GM19372 (cell line): ENCODE data around the gene NT5M.

Source experiments
- ATAC-seq: cut with Tn5 transposase; IDR thresholded peaks from one replicate; pipeline ENCODE4 v1.9.1; 2021; ENCODE audit warnings: mild to moderate bottlenecking, low read depth, moderate library complexity; ENCODE audit not compliant: unreplicated experiment

NT5M gene

DNA sequence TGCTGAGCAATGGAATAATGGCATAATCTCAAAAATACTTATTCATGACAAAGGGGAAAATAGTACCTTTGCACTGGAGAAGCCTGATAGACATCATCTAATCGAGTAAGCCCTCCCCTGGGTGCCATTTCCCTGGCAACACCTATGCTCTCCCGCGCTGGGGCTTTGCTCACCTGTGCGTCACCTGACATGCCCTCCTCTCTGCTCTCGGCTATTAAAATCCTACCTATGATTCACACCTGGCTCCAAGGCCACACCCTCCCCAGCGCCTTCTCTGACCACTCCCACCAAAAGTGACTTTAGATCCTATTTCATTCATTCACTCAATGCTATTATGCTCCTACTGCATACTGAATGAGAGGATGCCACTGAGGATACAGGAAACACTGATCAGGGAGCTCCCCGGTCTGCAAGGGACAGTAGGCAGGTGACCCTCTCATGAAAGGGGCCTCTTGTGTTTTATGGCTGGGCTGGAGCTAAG is 83.9 kb downstream of the NT5M start:
- ATAC-seq, result no peak

DNA sequence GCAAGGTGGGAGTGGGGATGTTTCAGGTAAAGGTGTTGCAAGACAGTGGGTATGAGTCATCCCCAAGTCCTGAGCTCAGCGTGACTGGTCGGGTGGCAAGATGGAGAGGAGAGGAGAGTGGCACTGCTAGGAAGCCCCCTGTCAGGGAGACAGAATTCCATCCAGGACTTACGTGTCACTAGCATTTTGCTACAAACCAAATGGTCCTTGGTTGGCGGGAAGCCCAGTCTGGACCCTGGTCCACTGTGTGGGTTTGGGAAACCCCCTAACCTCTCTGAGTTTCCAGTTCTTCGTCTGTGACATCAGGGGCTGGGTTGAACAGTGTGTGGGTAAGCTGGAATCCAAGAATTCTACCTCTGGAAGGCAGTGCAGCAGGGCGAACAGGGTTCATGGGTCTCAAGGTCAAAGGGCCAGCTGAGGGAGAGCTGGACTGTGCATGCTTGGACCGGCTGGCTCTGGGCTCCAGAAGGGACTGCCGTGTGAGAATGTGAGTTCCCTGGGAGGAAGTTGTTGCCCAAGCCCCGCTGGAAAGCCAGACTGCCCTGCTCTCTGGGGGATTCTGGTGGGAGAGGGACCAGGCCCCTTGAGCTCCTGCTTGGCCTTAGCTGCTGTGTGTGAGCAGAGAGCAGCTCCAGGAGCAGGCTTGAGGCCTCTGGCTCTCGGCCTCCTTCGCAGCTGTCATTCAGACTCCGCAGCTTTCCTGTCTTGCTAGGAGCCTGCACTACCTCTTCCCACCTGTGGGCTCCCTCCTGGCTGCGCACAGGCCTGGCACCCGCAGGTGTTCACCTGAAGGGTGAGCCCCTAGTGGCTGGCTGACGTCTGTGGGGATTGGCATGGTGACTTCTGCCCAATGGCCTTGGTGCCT is 84.6 kb downstream of the NT5M start:
- no peak for ATAC-seq

DNA sequence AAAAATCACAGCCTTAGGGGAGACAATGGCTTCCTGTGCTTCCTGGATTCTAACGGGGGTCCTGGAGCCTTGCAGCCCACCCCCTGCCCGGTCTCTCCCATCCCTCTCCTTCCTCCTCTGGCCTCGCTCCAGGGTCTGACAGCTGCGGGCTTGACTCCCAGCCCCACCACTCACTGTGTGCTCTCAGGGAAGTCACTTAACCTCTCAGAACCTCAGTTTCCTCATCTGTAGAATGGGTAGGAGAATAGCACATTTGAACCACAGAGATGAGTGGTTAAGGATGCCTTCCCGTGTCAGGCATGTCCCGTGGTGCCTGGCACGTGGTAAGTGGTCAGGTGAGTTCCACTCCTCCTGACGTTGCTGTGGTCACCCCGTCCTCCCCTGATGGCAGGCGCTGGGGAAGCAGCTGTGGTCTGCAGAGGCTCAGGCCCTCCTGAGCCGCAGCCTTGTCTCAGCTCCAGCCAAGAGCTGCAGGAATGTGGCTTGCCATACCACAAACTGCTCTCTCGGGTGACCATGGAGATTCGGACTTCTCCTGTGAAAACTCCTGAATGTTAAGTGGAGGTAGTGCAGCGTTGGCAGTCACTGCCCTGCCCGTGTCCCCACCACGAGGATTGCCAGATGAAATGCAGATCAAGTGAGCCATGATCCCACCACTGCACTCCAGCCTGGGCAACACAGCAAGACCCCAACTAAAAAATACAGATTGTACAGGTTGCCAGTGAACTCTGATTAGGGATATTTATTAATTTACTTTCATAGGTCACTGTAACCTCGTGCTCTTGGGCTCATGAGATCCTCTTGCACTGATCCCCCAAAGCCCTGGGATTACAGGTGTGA is 85.7 kb downstream of the NT5M start:
- ATAC-seq, result no peak

DNA sequence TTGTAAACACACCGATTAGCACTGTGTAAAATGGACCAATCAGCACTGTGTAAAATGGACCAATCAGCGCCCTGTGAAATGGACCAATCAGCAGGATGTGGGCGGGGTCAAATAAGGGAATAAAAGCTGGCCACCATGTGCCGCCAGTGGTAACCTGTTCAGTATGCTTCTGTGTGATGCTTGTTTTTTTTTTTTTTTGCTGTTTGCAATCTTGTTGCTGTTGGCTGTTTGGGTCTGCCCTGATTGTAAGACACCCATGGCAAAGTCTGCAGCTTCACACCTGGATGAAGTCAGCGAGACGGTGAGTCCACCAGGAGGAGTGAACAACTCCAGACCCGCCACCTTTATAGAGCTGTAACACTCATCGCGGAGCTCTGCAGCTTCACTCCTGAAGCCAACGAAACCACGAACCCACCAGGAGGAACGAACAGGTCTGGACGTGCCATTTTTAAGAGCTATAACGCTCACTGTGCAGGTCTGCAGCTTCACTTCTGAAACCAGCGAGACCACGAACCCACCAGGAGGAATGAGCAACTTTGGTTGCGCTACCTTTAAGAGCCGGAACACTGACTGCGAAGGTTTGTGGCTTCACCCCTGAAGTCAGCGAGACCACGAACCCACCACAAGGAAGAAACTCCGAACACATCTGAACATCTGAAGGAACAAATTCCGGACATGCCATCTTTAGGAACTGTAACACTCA is 88.6 kb downstream of the NT5M start:
- no peak for ATAC-seq

DNA sequence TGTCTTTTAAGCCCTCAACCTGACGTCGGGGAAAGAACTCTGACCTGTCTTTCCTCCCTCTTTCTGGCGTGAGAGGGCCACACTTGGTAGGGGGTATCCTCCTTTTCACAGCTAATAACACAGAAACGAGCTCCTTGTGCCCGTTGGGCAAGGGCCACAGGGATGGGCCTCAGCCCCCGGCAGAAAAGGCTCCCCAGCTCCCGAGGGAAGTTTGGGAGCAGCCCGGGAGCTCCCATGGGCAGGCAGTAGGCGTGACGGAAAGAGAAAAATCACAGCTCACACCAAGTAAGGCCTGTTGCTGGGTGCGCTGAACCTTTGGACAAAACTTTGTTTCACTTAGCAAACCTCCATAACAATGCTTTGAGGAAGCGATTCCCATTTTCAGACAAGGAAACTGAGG is 90.8 kb downstream of the NT5M start:
- ATAC-seq, result no peak

DNA sequence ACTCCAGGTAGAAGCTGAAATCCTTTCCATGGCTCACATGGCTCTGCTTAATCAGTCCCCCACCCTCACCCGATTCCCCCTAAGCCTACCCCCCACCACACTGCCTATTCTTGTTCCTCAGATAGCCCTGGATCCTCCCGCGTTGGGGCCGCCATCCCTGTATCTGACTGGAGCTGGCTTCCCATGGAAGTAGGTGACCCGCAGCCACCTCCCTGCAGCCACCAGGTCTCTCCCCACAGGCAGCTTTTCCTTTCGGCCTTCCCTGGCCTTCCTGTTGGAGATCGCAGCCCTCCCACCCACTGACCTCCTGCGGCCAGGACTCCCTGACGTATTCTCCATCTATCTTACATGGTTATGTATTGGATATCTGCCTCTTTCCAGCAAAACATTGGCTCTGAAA is 91.3 kb downstream of the NT5M start:
- no peak for ATAC-seq

DNA sequence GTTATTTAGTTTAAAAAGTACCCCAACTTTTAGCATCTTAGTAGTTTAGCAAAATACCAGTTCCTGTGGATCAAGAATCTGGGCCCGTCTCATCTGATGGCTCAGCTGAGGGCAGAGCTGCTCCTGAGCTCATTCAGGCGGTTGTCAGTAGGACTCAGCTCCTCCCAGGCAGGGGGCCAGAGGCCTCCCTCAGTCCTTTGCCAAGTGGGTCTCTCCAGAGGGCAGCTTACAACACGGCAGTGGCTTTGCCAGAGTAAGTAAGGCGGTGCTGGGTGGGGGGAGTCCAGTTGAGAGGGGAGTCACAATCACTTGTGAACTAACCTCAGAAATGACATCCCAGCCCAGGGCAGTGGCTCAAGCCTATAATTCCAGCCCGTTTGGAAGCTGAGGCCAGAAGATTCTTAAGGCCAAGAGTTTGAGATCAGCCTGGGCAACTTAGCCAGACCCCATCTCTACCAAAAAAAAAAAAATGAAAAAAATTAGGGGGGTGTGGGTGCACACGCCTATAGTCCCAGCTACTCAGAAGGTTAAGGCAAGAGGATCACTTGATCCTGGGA is 92.2 kb downstream of the NT5M start:
- ATAC-seq, result no peak

DNA sequence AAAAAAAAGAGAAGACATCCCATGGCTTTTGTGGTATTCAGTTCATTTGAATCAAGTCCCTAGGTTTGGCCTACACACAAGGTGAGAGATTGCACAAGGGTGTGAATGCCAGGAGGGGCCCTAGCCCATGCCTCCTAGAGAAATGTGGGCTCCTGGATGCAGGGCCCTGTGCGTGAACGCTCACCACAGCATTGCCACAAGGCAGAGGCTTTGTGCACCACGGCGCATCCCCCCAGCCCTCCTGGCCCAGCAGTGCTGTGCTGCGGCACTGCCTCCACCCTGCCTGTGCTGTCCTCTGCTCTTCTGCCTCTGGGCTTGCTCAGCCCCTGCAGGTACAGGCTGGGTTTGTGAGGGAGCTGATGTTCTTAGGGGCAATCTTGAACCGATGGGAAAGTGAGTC is 92.7 kb downstream of the NT5M start:
- ATAC-seq, result no peak
